ENCODE data around the gene ATP13A4.

The ATP13A4 gene

GRCh38 chr3:193490580-193490979 lies 64.1 kb downstream of the ATP13A4 start:
- no peak for DNase-seq
- TF ChIP-seq, protein P1, sequence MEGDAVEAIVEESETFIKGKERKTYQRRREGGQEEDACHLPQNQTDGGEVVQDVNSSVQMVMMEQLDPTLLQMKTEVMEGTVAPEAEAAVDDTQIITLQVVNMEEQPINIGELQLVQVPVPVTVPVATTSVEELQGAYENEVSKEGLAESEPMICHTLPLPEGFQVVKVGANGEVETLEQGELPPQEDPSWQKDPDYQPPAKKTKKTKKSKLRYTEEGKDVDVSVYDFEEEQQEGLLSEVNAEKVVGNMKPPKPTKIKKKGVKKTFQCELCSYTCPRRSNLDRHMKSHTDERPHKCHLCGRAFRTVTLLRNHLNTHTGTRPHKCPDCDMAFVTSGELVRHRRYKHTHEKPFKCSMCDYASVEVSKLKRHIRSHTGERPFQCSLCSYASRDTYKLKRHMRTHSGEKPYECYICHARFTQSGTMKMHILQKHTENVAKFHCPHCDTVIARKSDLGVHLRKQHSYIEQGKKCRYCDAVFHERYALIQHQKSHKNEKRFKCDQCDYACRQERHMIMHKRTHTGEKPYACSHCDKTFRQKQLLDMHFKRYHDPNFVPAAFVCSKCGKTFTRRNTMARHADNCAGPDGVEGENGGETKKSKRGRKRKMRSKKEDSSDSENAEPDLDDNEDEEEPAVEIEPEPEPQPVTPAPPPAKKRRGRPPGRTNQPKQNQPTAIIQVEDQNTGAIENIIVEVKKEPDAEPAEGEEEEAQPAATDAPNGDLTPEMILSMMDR (IDR thresholded peaks at IDR 0.05; ENCODE audit: low read depth, low read length) = no peak
- Histone ChIP-seq H3K36me3 (no peaks in the 10 kb centered on the region), H3K27ac (no peak overlapping the region), H3K9me3 (ENCODE audit: severe bottlenecking) (no peaks in the 10 kb centered on the region), H3K27me3 (ENCODE audit: insufficient read depth, low read depth, severe bottlenecking) (no peaks in the 10 kb centered on the region), H3K4me3 (ENCODE audit: low read depth, low read length) (no peak overlapping the region)

GRCh38 chr3:193489949-193490348 lies 64.7 kb downstream of the ATP13A4 start:
- TF ChIP-seq, protein P1 (IDR thresholded peaks at IDR 0.05; ENCODE audit: low read depth, low read length) = no peak
- no peak for DNase-seq
- no peaks in the 10 kb centered on the region for H3K27me3 ChIP-seq (ENCODE audit: insufficient read depth, low read depth, severe bottlenecking)
- H3K36me3 ChIP-seq = no peaks in the 10 kb centered on the region
- no peak overlapping the region for H3K4me3 ChIP-seq (ENCODE audit: low read depth, low read length)
- no peak overlapping the region for H3K27ac ChIP-seq
- no peaks in the 10 kb centered on the region for H3K9me3 ChIP-seq (ENCODE audit: severe bottlenecking)

DNA sequence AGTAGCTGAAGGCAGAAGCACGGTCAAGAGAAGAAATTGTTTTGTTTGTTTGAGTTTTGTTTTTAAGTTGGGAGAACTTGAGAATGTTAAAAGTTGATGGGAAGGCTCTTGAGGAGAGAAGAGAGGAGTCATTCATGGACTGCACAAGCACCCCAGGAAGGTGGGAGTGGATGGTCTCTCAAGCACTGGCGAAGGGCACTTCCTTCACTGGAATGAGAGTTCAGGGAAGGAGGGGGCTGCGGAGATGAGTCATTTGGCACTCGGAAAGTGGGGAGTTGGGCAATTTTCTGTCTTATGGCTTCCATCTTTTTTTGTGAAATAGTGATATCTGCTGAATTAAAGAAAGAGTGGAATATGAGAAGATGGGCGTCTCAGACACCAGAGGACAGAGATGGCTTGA lies 66.0 kb downstream of the ATP13A4 start:
- H3K9me3 ChIP-seq (ENCODE audit: severe bottlenecking) = no peaks in the 10 kb centered on the region
- H3K4me3 ChIP-seq (ENCODE audit: low read depth, low read length) = no peak overlapping the region
- no peak for DNase-seq
- no peaks in the 10 kb centered on the region for H3K36me3 ChIP-seq
- H3K27ac ChIP-seq = no peak overlapping the region
- TF ChIP-seq, protein P1 (IDR thresholded peaks at IDR 0.05; ENCODE audit: low read depth, low read length) = no peak
- H3K27me3 ChIP-seq (ENCODE audit: insufficient read depth, low read depth, severe bottlenecking) = no peaks in the 10 kb centered on the region

DNA sequence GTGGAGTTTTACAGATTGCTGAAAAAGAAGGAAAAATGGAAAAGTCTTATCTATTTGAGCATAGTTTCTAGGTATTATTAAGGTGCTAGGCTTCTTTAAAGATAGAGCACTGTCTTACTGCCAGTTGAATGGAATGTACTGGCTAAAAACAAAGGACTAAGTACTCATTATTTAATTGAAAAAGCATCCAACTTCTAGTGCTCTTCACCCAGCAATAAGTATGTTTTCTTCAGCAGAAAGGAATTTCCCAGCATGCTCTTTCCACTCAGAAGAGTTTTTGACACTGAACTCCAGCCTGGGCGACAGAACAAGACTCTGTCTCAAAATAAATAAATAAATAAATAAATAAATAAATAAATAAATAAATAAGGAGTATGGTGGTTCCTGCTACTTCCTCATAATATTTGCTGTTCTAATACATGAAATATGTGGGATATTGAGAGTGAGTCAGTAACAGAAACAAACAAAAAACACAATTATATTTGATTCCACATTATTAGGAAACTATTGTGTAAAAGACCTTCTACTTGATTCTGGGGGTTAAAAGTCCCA lies 70.6 kb downstream of the ATP13A4 start:
- H3K36me3 ChIP-seq = no peaks in the 10 kb centered on the region
- no peak overlapping the region for H3K27ac ChIP-seq
- DNase-seq = no peak
- TF ChIP-seq, protein P1 (IDR thresholded peaks at IDR 0.05; ENCODE audit: low read depth, low read length) = no peak
- no peak overlapping the region for H3K4me3 ChIP-seq (ENCODE audit: low read depth, low read length)
- H3K27me3 ChIP-seq (ENCODE audit: insufficient read depth, low read depth, severe bottlenecking) = no peaks in the 10 kb centered on the region
- no peaks in the 10 kb centered on the region for H3K9me3 ChIP-seq (ENCODE audit: severe bottlenecking)

DNA sequence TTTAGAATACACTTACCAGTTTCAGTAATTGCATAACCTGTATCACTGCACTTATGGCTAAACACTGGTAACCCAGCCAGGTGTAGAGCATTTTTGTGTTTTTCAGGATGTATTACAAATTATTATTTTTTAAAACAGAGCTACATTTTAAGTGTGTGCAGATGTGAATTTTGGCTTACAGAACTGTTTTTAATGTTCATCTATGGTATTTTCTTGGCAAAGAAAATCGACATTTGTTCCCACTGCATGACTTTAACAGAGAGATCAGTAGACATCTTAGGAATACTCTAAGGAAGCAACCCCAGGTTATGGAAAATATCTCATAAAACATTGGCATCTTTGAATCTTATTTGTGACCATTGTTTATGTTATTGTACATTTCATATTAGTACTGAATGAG lies 73.3 kb downstream of the ATP13A4 start:
- TF ChIP-seq, protein P1 (IDR thresholded peaks at IDR 0.05; ENCODE audit: low read depth, low read length) = no peak
- H3K4me3 ChIP-seq (ENCODE audit: low read depth, low read length) = no peak overlapping the region
- H3K27me3 ChIP-seq (ENCODE audit: insufficient read depth, low read depth, severe bottlenecking) = no peaks in the 10 kb centered on the region
- H3K27ac ChIP-seq = no peak overlapping the region
- DNase-seq = no peak
- H3K36me3 ChIP-seq = no peaks in the 10 kb centered on the region
- H3K9me3 ChIP-seq (ENCODE audit: severe bottlenecking) = no peaks in the 10 kb centered on the region

DNA sequence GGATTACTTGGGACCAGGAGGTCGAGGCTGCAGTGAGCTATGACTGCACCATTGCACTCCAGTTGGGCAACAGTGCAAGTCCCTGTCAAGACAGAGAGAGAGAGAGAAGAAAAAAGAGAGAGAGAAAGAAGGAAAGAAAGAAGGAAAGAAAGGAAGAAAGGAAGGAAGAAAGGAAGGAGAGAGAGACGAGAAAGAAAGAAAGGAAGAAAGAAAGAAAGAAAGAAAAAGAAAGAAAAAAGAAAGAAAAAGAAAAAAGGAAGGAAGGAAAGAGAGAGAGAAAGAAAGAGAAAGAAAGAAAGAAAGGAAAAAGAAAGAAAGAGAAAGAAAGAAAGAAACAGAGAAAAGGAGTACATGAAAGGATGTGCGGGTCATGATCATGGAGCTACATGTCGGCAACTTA lies 80.2 kb downstream of the ATP13A4 start:
- H3K27me3 ChIP-seq (ENCODE audit: insufficient read depth, low read depth, severe bottlenecking) = no peaks in the 10 kb centered on the region
- H3K4me3 ChIP-seq (ENCODE audit: low read depth, low read length) = no peak overlapping the region
- H3K9me3 ChIP-seq (ENCODE audit: severe bottlenecking) = no peaks in the 10 kb centered on the region
- no peaks in the 10 kb centered on the region for H3K36me3 ChIP-seq
- DNase-seq = no peak
- TF ChIP-seq, protein P1 (IDR thresholded peaks at IDR 0.05; ENCODE audit: low read depth, low read length) = no peak
- H3K27ac ChIP-seq = no peak overlapping the region

All from WERI-Rb-1 (cell line).